Islet of Langerhans (tissue), 1 donor: ENCODE results near the gene BTN1A1.
"Not testable (repeated sequence)": the region's sequence is repeated elsewhere in the genome, so short reads cannot be mapped to it uniquely, and the experiment has no call there.

Experiments used
- FAIRE-seq: peaks from one replicate; lab custom pipeline; 2011; peaks lifted over from hg19 to GRCh38; lab: Jason Lieb, UNC

Gene BTN1A1

DNA sequence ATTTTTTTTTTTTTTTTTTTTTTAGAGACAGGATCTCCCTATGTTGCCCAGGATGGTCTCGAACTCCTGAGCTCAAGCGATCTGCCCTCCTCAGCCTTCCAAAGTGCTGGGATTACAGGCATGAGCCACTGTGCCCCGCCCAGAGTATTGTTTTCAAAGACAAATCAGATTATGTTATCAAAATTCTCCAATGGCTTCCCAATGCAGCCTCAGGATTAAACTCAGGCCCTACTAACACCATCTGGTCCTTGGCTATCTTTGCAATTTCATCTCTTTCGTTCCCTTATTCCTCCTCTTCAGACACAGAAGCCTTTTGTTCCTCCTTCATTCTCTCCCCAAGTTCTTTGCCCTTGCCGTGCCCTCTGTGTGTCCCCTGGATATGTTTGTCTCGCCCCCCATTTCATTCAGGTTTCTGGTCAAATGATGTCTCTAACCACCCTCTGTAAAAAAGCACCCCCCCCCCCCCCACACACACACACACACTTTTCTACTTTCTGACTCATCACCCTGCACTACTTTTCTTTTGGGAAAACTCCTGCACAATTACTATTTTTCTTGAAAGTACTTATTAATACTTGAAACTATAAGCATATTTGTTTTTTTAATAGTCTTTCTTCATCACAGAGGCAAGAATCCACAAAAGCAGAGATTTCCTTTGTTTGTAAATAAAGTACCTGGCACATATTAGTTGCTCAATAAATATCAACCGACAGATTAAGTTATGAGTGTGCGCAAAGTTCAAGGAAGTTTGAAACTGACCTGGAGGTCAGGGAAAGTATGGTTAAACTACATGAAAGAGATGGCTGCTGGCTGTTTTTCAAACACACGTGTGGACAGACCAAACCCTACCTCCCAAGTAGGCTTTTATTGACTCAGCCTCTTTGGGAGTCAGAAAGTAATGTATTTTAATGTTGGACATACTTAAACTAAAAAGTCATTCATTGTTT is 16.7 kb downstream of the BTN1A1 start:
- no peak for FAIRE-seq

DNA sequence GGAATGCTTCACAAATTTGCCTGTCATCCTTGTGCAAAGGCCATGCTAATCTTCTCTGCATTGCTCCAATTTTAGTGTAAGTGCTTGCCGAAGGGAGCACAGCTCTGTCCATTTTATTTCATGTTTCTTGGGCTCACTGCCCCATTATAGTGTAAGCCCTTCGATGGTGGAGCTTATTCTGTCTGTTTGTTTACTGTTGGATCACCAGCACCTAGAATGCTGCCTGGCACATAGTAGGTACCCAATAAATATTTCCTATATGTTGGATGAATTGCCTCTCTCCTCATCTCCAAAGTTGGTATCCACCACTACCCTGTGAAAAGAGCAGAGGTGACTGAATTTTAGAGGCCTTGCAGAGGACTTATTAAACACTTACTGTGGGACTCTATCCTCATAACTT is 19.3 kb downstream of the BTN1A1 start:
- no peak for FAIRE-seq

GRCh38 chr6:26520237-26520849 is 20.2 kb downstream of the BTN1A1 start:
- no peak for FAIRE-seq

DNA sequence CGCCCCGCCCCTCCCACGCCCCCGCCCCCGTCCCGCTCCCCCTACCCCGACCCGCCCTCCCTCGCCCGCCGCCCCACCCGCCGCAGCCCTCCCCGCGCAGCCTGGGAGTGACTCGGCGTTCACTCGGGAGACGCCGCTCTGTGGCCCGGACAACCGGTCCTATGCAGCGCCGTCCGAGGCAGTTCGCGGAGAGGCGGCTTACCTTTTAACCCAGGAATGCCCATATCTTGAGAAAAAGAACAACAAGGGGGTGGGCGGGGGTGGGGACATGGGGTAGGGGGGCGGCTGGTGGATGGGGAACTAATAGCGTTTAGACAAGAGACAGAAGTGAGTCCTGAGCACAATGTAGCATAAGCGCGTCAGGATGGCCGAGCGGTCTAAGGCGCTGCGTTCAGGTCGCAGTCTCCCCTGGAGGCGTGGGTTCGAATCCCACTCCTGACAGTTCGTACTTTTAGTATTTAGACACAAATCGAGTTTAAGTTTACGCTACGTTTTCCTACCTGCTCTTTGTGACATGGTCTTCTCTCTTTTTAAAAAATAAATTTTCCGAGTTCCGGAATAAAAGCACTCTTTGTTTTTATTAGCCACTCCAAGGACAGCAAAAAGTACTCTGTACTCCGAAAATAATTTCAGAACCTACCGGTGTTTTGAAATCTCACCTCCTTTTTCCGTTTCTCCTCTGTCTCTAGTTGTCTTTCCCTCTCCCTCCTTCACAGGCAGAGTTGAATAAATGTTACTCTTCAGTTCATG is 20.9 kb downstream of the BTN1A1 start:
- peak; percentile 71 for FAIRE-seq

- no peak for FAIRE-seq
Measured at GRCh38 chr6:26521600-26522391, 21.7 kb downstream of the BTN1A1 start.

GRCh38 chr6:26522486-26523228 is 22.6 kb downstream of the BTN1A1 start:
- FAIRE-seq, result not testable (repeated sequence)

GRCh38 chr6:26524314-26524713 is 24.2 kb downstream of the BTN1A1 start:
- not testable (repeated sequence) for FAIRE-seq

- FAIRE-seq, result no peak
Measured at GRCh38 chr6:26524722-26525370, 24.7 kb downstream of the BTN1A1 start.

GRCh38 chr6:26525838-26526237 is 25.7 kb downstream of the BTN1A1 start:
- no peak for FAIRE-seq

DNA sequence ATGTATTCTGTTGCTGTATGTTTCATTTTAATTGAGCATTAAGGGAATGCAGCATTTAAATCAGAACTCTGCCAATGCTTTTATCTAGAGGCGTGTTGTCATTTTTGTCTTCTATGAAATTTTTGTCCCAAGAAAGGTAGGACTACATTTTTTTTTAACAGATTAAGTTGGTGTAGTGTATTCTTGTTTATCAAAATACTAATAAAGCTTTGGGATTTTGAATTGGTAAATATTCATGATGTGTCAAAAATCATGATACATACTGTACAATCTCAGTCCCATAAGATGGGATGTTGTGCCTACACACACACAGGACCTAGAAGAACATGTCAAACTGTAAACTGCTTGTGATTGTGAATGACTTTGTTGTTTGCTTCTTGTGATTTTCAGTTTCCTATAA is 26.8 kb downstream of the BTN1A1 start:
- no peak for FAIRE-seq

- FAIRE-seq, result no peak
Measured at GRCh38 chr6:26530203-26530602, 30.1 kb downstream of the BTN1A1 start.

GRCh38 chr6:26531897-26532296 is 31.8 kb downstream of the BTN1A1 start:
- no peak for FAIRE-seq

GRCh38 chr6:26532699-26533531 is 32.8 kb downstream of the BTN1A1 start:
- FAIRE-seq, result no peak

- FAIRE-seq, result no peak
Measured at GRCh38 chr6:26533532-26533931, 33.4 kb downstream of the BTN1A1 start.

DNA sequence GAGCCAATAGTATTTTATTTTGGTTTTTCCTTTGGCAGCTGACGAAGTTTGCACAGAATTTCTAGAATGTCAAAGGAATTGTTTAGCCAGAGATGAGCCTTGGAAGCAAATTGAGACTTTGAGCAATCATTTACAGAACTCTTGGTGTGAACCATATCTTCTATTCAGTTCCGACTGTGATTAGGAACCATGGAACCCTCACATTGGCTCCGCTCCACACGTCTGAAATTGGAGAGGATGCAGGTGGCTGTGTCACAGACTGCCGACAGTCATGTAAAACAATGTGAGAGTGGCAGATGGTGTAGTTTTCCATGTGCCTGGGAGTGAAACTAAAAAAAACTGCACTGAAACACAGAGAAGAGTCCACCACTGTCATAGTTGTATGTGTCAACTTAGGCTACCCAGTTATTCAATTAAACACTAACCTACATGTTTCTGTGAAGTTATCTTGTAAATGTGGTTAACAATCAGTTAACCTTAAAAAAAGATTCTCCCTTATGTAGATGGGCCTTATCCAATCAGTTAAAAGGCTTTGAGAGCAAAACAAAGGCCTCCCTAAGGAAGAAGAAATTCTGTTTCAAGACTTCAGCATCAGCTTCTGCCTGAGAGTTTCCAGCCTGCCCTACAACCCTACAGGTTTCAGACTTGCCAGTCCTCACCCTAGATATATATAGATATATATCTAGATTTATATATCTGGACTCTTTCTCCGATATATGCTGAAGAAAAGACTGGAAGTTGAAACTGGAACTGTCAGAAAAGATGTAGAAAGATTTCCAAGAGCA is 34.8 kb downstream of the BTN1A1 start:
- no peak for FAIRE-seq

- no peak for FAIRE-seq
Measured at GRCh38 chr6:26536571-26537159, 36.6 kb downstream of the BTN1A1 start.

GRCh38 chr6:26537160-26537845 is 37.2 kb downstream of the BTN1A1 start:
- no peak for FAIRE-seq
